AG09309 (cell line): ENCODE data around the gene SLC25A21.
A peak's percentile ranks its signal among the peaks of the same experiment; 100 is the strongest.
"Not testable (repeated sequence)": the region's sequence is repeated elsewhere in the genome, so short reads cannot be mapped to it uniquely, and the experiment has no call there.

Experiments
- DNase-seq: peaks from one replicate; pipeline ENCODE4 v3.0.0-alpha.2; 2010; ENCODE audit warnings: low read depth
- H3K4me3 ChIP-seq: 2 replicates; pipeline ENCODE4 v1.5.1; 2011; ENCODE audit warnings: mild to moderate bottlenecking, low read depth, low read length, moderate library complexity; ENCODE audit not compliant: control insufficient read depth
- CTCF ChIP-seq: IDR thresholded peaks from 2 replicates; pipeline ENCODE4 v1.5.1; 2011; ENCODE audit warnings: mild to moderate bottlenecking, low read depth, low read length, inconsistent platforms; ENCODE audit not compliant: insufficient read depth, control insufficient read depth; ENCODE audit errors: missing control alignments

Gene SLC25A21

GRCh38 chr14:36988568-36988967 is 183.8 kb downstream of the SLC25A21 start:
- no peak for DNase-seq
- no peak overlapping the region for H3K4me3 ChIP-seq
- TF ChIP-seq CTCF: no peak

DNA sequence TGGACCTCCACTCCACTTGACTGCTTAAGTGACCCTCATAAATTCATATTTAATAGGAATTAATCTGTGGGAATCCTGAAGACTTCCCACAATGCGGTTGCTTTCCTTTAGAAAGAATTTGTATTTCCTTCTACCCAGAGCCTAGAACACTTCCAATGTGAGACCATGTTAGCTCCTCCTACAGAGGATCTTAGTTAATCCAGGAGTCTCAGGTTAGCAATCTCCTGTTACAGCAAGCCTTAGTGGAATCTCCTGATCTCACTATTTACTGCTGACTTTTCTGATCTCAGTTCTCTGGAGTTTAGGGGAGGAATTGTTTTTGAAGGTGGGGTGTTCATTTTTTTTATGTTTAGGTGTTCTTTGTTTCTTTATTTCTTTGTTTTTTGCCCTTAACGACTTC is 186.0 kb downstream of the SLC25A21 start:
- no peak overlapping the region for H3K4me3 ChIP-seq
- no peak for DNase-seq
- TF ChIP-seq CTCF: no peak

- no peak for TF ChIP-seq CTCF
- no peak overlapping the region for H3K4me3 ChIP-seq
- DNase-seq: peak; percentile 17
Measured at GRCh38 chr14:36981832-36982529, 190.4 kb downstream of the SLC25A21 start.

DNA sequence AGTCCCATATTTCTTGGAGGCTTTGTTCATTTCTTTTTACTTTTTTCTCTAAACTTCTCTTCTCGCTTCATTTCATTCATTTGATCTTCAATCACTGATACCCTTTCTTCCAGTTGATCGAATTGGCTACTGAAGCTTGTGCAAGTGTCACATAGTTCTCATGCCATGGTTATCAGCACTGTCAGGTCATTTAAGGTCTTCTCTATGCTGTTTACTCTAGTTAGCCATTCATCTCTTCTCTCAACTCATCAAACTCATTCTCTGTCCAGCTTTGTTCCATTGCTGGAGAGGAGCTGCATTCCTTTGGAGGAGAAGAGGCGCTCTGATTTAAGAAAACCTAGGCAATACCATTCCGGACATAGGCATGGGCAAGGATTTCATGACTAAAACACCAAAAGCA is 192.0 kb downstream of the SLC25A21 start:
- H3K4me3 ChIP-seq, DNase-seq: not testable (repeated sequence)

- no peak for TF ChIP-seq CTCF
- no peak overlapping the region for H3K4me3 ChIP-seq
- no peak for DNase-seq
Measured at GRCh38 chr14:36979863-36980262, 192.5 kb downstream of the SLC25A21 start.

DNA sequence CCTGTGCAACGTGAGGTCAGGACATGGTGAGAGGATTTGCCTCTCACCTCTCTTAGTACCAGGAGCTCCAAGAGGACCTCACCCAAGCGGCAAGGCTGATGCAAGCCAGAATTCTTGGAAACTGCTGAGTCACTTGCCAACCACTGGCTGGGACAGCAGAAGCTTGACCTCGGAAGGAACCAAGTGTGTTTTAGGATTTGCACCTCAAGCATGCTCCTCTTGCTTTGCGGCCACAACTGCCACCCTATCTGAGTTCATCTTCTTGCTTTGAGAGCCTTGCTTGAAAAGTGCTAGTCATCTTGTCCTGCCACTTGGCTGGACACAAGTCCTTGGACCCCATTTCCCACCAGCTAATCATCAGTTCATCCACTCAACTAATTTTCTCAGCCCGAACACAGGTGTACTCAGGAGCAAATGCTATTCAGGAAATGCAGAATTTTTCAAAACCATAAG is 195.8 kb downstream of the SLC25A21 start:
- peak; percentile 34 for DNase-seq
- no peak for TF ChIP-seq CTCF
- no peak overlapping the region for H3K4me3 ChIP-seq

- no peak for TF ChIP-seq CTCF
- no peak for DNase-seq
- no peak overlapping the region for H3K4me3 ChIP-seq
Measured at GRCh38 chr14:36975834-36976233, 196.6 kb downstream of the SLC25A21 start.
